HG03175 (cell line): ENCODE measurements around the gene PLEKHB2.
"Not testable (repeated sequence)": the region's sequence is repeated elsewhere in the genome, so short reads cannot be mapped to it uniquely, and the experiment has no call there.

Source experiments
- ATAC-seq: cut with Tn5 transposase; IDR thresholded peaks from one replicate; pipeline ENCODE4 v1.9.1; 2021; ENCODE audit warnings: mild to moderate bottlenecking, moderate library complexity; ENCODE audit not compliant: unreplicated experiment

Gene PLEKHB2

DNA sequence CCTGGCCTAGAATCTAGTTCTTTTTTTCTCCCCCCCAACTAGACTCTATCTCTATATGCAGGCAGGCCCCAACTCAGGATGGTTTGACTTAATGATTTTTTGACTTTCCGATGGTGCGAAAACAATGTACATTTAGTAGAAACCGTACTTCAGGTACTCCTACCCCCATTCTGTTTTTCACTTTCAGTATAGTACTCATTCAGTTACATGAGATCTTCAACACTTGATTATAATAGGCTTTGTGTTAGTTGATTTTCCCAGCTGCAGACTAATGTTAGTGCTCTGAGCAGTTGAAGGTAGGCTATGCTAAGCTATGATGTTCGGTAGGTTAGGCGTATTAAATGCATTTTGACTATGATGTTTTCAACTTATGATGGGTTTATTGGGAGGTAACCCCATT, 37.7 kb downstream of the PLEKHB2 start:
- ATAC-seq, result no peak

DNA sequence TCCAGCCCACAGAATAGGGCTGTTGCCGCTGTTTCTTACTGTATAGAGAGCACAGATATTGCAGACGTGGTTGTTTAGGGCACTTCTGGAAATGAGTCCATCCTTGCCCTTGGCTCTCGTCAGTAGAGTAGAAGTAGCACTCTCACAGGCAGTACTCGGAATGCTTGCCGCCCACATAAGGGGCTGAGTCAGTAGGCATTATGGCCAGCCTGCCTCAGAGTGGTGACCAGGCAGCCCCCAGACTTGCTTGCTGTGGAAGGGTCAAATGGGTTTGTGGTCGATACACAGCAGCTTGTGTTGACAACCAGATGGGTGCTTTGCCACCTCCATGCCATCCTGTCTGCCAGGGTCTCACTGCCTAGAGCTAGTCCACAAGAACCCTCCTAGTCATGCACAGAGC, 38.7 kb downstream of the PLEKHB2 start:
- no peak for ATAC-seq

DNA sequence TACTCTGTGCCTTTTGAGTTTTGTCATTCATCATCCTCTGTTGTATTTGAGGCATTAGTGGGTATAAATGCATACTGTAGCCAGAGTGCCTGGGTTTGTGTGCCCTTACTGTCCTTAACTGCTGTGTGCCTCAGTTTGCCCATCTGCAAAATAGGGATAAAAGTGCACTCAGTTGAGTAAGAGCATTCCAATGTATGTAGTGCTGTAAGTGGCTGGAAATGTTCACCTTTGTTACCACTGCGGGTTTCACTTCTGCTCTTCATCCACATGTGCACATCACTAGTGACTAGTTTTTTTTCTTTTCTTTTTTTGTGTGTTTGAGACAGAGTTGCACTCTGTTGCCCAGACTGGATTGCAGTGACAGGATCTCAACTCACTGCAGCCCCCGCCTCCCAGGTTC, 39.9 kb downstream of the PLEKHB2 start:
- peak; percentile 49 for ATAC-seq

DNA sequence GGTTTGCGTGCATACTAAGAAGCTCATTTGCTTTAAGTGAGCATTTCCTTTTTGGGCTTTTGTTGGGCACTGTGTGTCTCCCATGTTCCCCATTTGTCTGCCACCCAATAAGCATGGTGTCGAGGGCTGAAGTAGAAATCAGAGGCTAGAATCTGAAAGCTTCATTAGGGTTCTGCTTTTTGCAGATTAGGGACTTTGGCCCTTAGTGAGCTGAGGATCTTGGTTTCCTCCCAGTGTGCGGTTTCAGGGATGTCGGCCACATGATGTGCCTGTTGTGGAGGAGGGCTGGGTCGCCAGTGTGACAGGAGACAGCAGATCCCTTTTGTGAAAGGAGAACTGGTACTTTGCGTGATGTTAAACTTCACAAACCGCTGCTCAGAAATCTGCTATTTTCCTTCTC, 41.1 kb downstream of the PLEKHB2 start:
- no peak for ATAC-seq

DNA sequence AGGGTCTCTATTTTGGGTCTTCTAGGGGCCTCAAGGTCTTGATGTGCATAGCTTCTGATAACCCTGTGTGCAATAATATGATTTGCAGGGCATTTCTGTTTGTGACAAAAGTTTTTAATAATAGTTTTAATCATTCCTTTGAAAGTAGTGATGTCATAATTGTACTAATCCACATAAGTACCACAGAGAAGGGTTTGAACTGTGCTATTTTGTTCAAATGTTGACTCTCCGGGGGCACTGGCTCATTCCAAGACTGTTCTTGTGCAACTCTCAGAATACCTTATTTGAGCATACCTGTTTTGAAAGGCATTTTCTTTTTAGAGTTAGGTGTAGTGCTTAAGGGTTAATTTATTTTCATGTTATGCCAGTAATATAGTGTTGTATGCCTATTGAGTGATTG, 41.6 kb downstream of the PLEKHB2 start:
- ATAC-seq, result no peak

DNA sequence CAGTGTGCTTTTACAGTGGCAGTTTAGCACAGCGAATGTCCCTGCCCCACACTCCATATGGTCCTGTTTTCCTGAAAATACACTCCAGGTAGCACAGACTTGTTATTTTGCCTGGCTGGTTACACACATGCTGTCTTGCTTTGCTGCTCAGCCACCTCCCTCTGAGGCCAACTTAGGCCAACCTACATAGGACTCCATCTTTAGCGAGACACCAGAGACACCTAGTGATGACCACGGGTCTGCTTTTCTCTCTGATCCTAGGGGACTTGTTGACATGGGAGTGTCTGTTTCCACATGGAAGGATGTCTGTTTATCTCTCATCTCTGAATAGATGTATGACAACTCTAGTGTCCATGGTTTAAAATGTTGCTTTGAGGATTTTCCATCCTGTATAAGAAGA, 43.3 kb downstream of the PLEKHB2 start:
- ATAC-seq, result no peak

DNA sequence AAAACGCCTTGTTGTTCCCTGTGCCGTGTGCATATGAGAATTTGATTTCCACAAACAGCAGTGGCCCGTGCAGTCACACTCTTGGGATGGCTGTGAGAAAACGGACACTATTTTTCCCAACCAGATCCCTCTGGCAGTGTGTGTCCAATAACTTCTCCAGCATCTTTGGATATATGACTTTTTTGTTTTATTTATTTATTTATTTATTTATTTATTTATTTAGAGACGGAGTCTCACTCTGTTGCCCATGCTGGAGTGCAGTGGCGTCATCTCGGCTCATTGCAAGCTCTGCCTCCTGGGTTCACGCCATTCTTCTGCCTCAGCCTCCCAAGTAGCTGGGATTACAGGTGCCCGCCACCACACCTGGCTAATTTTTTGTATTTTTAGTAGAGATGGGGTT, 45.0 kb downstream of the PLEKHB2 start:
- ATAC-seq, result not testable (repeated sequence)

DNA sequence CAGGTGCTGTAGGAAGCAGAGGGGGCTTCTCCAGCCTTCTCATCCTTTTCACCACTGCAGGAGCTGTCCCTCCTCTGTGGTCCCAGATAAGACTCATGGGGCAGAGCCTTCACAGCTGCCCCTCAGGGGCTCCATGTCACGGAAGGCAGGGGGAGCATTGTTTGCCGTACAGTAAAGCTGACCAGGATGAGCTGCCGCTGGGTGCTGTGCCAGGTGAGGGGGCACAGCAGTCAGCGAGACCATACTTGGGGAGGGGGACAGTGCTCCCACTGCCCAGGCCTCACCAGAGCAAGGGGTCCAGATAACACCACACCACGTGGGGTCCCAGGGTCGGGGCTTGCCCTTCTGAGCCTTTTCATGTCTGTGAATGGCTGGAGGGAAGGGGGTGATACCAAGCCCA, 46.3 kb downstream of the PLEKHB2 start:
- no peak for ATAC-seq

DNA sequence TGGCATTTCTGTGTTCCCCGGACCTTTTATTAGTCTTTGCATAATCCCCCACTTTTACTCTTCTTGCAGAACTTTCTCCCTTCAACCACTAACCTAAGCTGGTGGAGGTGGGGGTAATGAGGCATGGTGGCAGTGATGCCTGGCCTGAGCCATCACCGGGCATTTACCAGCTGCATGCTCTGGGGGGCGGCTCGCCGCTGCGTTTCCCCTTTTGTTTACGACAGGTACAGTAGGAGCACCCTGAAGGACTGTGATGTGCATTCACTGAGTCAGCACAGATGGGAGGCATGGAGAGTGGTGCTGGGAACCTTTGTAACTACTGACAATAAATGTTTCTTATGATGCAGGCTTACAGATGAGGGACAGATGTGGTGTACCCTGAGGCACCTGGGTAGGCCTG, 46.9 kb downstream of the PLEKHB2 start:
- ATAC-seq, result no peak

DNA sequence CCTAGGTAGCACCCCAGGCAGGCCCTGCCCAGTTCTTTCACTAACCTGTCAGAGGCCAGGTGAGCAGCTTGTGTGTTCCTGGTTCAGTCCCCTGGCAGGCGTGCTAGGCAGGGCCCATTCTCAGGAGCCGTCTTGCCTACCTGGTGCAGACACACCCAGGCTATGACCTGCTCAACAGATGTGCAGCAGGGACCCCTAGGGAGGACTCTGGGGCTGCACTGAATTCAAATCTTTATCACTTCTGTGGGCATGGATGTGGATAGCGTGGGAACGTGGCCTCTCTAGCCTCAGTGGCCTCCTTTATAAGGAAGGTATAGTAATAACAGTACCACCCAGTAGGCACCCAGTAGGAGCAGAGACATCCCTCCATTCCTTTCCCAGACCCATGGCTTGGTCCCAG, 48.4 kb downstream of the PLEKHB2 start:
- ATAC-seq, result peak; percentile 2

DNA sequence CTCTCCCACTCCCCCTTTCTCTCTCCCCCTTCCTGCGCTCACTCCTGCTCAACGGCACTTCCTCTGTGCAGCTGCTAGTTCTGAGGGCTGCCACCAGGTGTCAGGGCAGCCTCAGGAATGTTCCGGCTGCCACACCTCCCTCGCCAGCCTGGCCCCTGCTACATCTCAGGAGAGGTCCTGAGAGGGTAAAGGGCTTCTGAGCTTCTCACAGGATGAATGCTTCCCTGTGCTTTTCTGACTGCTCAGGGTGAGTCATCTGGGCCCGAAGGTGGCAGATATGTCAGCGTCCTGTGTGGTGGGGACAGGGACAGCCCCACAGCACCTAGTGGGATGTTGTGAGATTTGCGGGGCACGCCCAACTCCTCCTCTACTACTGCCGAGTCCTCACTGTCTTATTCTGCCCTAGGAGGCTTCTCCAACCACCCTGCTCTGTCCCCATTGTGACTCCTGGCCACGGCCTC, 49.0 kb downstream of the PLEKHB2 start:
- ATAC-seq, result peak; percentile 87

DNA sequence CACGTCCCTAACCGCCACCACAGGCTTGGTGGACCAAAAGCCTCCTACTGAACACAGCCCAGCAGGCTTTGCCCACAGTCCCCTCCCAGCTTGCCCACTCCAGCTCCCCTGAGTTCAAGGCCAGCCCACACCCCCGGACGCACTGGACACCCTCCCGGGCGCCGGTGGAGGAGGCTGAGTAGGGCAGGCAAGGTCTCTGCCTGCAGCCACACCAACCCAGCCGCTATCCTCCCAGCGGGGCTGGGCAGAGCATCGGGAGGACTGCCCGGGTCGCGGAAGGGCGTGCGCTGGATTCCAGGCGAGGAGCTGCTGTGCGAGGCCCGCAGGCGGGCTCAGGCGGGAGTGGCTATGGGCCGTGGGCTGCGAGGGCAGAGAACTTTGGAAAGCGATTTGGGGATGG, 49.5 kb downstream of the PLEKHB2 start:
- no peak for ATAC-seq

DNA sequence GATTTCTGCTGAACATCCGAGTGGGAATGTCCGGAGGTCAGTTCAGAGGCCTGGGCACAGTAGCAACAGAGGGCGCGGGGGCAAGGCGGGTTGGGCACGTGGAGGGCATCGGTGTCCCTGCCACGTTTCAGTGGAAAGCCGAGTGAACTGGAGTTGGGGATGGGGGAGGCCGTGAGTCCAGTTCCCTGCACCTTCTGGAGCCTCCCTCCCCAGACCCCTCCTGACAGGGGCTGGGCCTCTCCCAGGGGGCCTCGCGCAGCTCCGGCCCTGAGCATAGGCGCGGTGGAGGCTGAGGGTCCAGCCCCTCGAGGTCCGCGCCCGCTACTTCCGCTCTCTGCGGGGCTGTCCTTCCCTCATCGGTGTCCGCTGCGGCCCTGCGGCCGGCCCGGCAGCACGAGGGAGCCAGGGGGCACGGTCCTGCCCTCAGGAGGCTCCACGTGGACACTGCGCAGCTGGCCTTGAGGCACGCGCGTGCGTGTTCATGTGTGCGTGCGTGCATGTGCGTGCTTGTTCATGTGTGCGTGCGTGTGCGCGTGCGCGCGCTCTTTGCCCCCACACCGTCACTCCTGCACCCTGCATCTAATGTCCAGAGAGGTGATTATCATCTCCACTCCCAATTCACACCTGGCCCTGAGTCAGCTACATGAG, 50.2 kb downstream of the PLEKHB2 start:
- no peak for ATAC-seq

DNA sequence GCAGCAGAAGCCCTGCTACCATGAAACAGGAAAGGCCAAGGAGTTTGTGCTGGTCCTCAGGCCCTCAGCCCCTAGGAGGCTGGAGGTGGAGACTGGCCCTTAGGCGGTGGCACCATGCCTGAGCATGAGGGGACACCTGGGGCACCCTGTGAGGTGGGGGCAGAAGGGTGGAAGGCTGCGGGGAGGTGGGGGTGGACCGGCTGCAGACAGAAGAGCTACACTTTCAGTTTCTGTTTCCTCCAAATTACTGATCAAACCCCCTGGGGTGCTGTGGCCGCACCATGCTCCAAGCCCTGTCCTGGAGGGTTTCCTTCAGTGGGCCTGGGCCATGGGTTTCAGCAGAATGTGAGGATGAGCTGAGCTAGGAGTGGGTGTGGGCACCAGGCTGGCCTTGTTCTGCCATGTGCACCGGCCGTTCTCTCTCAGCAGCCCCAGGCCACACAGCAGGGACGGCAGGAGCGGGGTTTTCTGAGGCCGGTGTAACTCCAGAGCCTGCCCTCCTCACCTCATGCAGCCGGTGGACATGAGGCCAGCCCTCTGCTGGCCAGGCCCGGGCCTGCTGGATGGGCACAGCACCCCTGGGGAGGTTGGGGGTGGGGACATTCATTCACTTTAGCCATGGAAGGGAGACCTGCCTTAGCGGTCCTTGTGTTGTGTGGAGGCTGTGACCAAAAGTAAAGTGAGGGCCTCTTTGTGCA, 51.5 kb downstream of the PLEKHB2 start:
- ATAC-seq, result peak; percentile 43

DNA sequence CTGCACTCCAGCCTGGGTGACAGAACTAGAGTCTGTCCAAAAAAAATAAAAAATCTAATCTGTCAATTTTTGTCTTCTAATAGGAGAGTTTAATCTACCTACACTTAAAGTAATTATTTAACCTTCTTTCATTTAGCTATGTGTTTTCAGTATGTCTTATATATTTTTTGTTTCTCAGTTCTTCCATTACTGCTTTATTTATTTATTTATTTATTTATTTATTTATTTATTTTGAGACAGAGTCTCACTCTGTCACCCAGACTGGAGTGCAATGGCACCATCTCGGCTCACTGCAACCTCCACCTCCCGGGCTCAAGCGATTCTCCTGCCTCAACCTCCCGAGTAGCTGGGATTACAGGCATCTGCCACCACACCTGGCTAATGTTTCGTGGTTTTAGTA, 60.4 kb downstream of the PLEKHB2 start:
- ATAC-seq, result not testable (repeated sequence)

DNA sequence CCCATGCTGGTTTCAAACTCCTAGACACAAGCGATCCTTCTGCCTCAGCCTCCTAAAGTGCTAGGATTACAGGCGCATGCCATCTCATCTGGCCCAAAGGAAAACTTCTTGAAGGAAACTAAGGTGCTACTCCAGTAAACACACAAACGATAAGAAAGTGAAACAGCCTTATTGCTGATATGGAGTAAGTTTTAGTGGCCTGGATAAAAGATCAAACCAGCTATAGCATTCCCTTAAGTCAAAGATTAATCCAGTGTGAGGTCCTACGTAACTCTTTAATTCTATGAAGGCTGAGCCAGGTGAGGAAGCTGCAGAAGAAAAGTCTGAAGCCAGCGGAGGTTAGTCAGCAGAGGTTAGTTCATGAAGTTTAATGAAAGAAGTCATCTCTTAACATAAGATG, 63.4 kb downstream of the PLEKHB2 start:
- ATAC-seq, result no peak

DNA sequence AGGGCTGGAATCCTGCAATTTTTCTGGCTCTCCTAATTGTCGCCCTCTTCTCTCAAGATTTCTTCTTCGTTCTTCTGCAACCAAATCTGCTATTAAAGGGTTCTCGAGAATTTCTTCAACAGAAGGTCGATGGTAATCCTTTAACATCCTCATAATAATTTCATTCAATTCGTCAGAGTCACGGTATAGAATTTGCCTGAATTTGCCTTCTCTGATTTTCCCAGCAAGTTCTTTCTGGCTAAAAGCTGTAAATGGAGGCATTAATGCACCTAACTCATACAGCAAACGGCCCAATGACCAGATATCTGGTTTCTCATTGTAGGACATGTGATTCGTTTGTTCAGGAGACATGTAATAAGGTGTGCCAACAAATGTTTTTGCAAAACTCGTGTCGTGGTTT, 72.9 kb downstream of the PLEKHB2 start:
- not testable (repeated sequence) for ATAC-seq

DNA sequence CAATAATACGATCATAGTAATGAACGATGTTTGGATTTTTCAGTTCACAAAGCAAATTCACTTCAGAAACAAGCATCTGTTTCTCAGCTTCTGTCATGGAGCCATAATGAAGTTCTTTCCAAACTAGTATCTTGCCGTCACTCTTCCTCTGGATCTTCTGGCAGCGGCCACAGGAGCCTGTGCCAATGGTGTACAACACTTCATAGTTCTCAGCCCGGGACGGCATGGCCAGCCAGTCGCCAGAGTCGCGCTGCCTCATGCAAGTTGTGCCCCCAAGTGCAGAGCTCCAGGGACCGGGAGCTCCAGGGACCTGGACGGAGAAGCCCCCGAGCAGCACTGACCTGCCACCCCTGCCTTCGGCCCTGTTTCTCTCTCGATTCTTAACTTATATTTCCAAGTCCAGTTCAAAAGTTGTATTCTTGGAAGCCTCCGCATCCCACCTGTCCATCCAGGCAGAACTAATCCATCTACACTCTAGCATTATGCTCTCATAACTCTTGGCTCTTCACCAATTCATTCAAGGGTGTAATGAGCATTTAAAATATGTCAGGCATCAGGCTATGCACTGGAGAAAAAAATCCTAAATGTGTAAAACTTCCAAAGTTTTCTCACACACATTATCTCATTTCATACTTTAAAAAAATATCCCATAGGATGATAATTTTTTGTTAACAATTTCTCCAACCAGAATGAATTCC, 73.7 kb downstream of the PLEKHB2 start:
- ATAC-seq, result not testable (repeated sequence)

DNA sequence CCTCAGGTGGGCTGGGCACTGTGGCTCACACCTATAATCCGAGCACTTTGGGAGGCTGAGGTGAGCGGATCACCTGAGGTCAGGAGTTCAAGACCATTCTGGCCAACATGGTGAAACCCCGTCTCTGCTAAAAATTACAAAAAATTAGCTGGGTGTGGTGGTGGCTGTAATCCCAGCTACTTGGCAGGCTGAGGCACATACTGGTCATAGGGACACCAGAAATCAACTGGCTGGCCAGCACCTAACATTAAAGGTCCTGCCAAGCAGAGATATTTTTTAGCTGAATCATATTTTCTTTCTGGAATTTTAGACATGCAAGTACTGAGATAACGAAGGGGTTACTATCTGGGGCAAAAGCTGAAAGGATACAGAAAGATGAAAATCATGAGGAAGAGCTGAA, 76.3 kb downstream of the PLEKHB2 start:
- not testable (repeated sequence) for ATAC-seq

DNA sequence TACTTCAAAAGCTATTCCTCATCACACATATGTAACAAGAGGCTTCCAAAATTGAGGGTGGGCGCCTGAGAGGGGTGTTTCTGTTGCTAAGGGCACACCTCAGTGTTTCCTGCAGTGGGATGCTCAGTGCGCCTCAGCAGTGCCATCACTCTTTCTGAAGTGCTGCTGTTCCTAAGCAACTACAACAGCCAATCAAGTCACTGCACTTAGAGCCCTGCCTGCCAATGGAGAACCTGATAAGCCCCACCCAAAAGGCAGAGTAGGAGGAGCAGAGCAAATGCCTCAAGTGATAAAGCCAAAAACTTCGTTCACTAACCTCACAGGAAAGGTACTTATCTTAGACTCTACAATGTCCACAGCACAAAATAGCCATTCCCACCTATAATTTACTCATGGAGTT, 88.3 kb downstream of the PLEKHB2 start:
- not testable (repeated sequence) for ATAC-seq

DNA sequence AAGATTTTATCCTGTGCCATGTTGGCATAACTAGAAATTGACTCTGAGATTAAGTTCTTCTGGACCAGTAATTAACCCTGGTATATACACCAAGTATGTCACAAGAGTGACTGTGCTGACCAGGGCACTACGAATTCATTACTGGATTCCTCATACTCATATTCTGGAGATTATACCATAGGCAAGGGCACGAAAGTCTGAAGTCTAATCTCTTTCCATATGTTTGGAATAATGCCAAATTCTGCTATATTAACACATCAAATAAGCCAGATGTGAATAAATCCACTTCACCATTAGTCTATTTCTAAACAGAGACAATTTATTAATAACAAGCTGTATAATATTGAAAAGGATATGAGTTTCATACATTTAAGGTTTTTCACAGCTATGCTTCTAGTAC, 91.0 kb downstream of the PLEKHB2 start:
- not testable (repeated sequence) for ATAC-seq
